Activated CD4-positive, alpha-beta T cell treated with anti-CD3 and anti-CD28 coated beads for 36 hours (primary cell): Measurements from ENCODE around the gene JPT1. TPM values are rescaled to one million over a fixed set of nuclear protein-coding genes. Genes with fewer than 3 reads are reported as not detected.
"Not testable (repeated sequence)": the region's sequence is repeated elsewhere in the genome, so short reads cannot be mapped to it uniquely, and the experiment has no call there.

Experiments used
- ATAC-seq: fragments of 200-7000 bp; cut with Tn5 transposase; one replicate; pipeline ENCODE4 v1.10.0; 2021; ENCODE audit warnings: mild to moderate bottlenecking, moderate library complexity
- CTCF ChIA-PET: fragments of 350-600 bp; sonication (Branson Sonifier 250); formaldehyde crosslinking; loops from one replicate; lab custom pipeline; 2021; ENCODE audit warnings: antibody characterized with exemption; lab: Charles Lee
- POLR2A ChIA-PET: fragments of 350-600 bp; sonication (Branson Sonifier 250); formaldehyde crosslinking; loops from one replicate; lab custom pipeline; 2021; ENCODE audit warnings: antibody characterized with exemption, inconsistent platforms; lab: Charles Lee
- DNase-seq: peaks from one replicate; pipeline ENCODE4 v3.0.0-alpha.2; 2020
- H3K27ac Mint-ChIP-seq: one replicate; pipeline ENCODE4 v1.8.0; 2021; ENCODE audit warnings: mixed read lengths
- H3K27me3 Mint-ChIP-seq: one replicate; pipeline ENCODE4 v1.8.0; 2021; ENCODE audit warnings: mixed read lengths
- H3K36me3 Mint-ChIP-seq: one replicate; pipeline ENCODE4 v1.8.0; 2021; ENCODE audit warnings: low read depth, mixed read lengths
- H3K4me1 Mint-ChIP-seq: one replicate; pipeline ENCODE4 v1.8.0; 2021; ENCODE audit warnings: mixed read lengths
- H3K4me3 Mint-ChIP-seq: one replicate; pipeline ENCODE4 v1.8.0; 2021; ENCODE audit warnings: mild to moderate bottlenecking, moderate library complexity, mixed read lengths
- H3K9me3 Mint-ChIP-seq: one replicate; pipeline ENCODE4 v1.8.0; 2021; ENCODE audit warnings: low read depth, mixed read lengths
- intact Hi-C, 2 experiments: fragments of 100-400 bp; cut with DNase I in 1 of 2; cut with micrococcal nuclease in 1 of 2; formaldehyde crosslinking; loops; one replicate each; pipeline versions ENCODE4 v1.14.2 to v1.15.1; 2022 to 2024; cut with DNase I, micrococcal nuclease
- total RNA-seq, 2 experiments: library from RNA; stranded (reverse); gene quantifications; one replicate each; pipeline ENCODE4 v1.2.3, GENCODE V29; 2021

The JPT1 gene
- total RNA-seq, 2 experiments from 2014 or later, result 234 to 238 TPM

- ATAC-seq (no peak), DNase-seq (no peak)
- Mint-ChIP-seq H3K4me3 (no peak overlapping the region), H3K27ac (no peak overlapping the region), H3K36me3 (peaks cover 74% of the 10 kb centered on the region), H3K9me3 (no peaks in the 10 kb centered on the region), H3K27me3 (no peaks in the 10 kb centered on the region), H3K4me1 (peaks cover 15% of the 10 kb centered on the region)
- intact Hi-C loops, result no loop called here
- ChIA-PET CTCF (interaction anchor here (0.6 to 2.7 kb wide), 9 partner anchors 11 to 300 kb away, joined by 3 to 10 read pairs (median 3); partner anchors contain the start of genes ARMC7, MRPL58 and NT5C), POLR2A (interaction anchor here (0.6 kb wide), 2 partner anchors 13 to 33 kb away, joined by 4 to 6 read pairs; partner anchors contain the start of gene NT5C)
These were observed 9.3 kb downstream of the JPT1 start for GRCh38 chr17:75144816-75145512.

GRCh38 chr17:75142236-75142971, 11.9 kb downstream of the JPT1 start:
- Mint-ChIP-seq H3K36me3 (peaks cover 63% of the 10 kb centered on the region), H3K27me3 (no peaks in the 10 kb centered on the region), H3K9me3 (no peaks in the 10 kb centered on the region), H3K4me1 (peaks cover 9% of the 10 kb centered on the region), H3K4me3 (no peak overlapping the region), H3K27ac (no peak overlapping the region)
- CTCF ChIA-PET, result interaction anchor here (0.5 to 1.6 kb wide), 3 partner anchors 12 to 596 kb away, joined by 3 to 5 read pairs (median 4); no protein-coding TSS in a partner anchor
- ATAC-seq, result no peak
- DNase-seq, result no peak
- POLR2A ChIA-PET, result no interaction called here
- intact Hi-C loops, result no loop called here

GRCh38 chr17:75138519-75138918, 15.8 kb downstream of the JPT1 start:
- Mint-ChIP-seq H3K9me3 (no peaks in the 10 kb centered on the region), H3K4me3 (no peak overlapping the region), H3K4me1 (peaks cover 9% of the 10 kb centered on the region), H3K27me3 (no peaks in the 10 kb centered on the region), H3K36me3 (peaks cover 41% of the 10 kb centered on the region), H3K27ac (no peak overlapping the region)
- ATAC-seq (no peak), DNase-seq (no peak)
- intact Hi-C loops, result no loop called here
- CTCF ChIA-PET, result interaction anchor here (0.6 to 1.0 kb wide), 4 partner anchors 23 to 140 kb away, joined by 3 to 4 read pairs (median 3); no protein-coding TSS in a partner anchor
- POLR2A ChIA-PET, result no interaction called here

- H3K9me3 Mint-ChIP-seq, ATAC-seq, H3K27me3 Mint-ChIP-seq, intact Hi-C loops, H3K27ac Mint-ChIP-seq, H3K4me1 Mint-ChIP-seq, DNase-seq, H3K4me3 Mint-ChIP-seq: not testable (repeated sequence)
- ChIA-PET CTCF (interaction anchor here (0.6 to 1.8 kb wide), 4 partner anchors 10 to 141 kb away, joined by 3 to 13 read pairs (median 4); no protein-coding TSS in a partner anchor), POLR2A (interaction anchor here (1.6 kb wide), 1 partner anchor 24 kb away, joined by 3 read pairs; no protein-coding TSS in a partner anchor)
- H3K36me3 Mint-ChIP-seq, result peaks cover 41% of the 10 kb centered on the region
These were observed 16.6 kb downstream of the JPT1 start for GRCh38 chr17:75137762-75138161.

GRCh38 chr17:75135946-75136345, 18.4 kb downstream of the JPT1 start:
- ChIA-PET CTCF (interaction anchor here (1.8 kb wide), 1 partner anchor 22 kb away, joined by 13 read pairs; no protein-coding TSS in a partner anchor), POLR2A (interaction anchor here (1.6 kb wide), 1 partner anchor 22 kb away, joined by 3 read pairs; no protein-coding TSS in a partner anchor)
- no peak for ATAC-seq
- intact Hi-C loops, result no loop called here
- Mint-ChIP-seq H3K9me3 (no peaks in the 10 kb centered on the region), H3K4me3 (no peak overlapping the region), H3K36me3 (peaks cover 31% of the 10 kb centered on the region), H3K4me1 (peaks cover 6% of the 10 kb centered on the region), H3K27ac (no peak overlapping the region), H3K27me3 (no peaks in the 10 kb centered on the region)
- no peak for DNase-seq

- Mint-ChIP-seq H3K36me3 (peaks cover 30% of the 10 kb centered on the region), H3K4me3 (no peak overlapping the region), H3K4me1 (peaks cover 7% of the 10 kb centered on the region), H3K27me3 (no peaks in the 10 kb centered on the region), H3K9me3 (no peaks in the 10 kb centered on the region), H3K27ac (no peak overlapping the region)
- intact Hi-C loops, result no loop called here
- ATAC-seq (no peak), DNase-seq (no peak)
- ChIA-PET CTCF (interaction anchor here (0.5 kb wide), 1 partner anchor 28 kb away, joined by 3 read pairs; no protein-coding TSS in a partner anchor), POLR2A (no interaction called here)
These were observed 18.9 kb downstream of the JPT1 start for GRCh38 chr17:75135452-75135851.

- not testable (repeated sequence) for ATAC-seq, H3K27me3 Mint-ChIP-seq, H3K9me3 Mint-ChIP-seq, DNase-seq, H3K27ac Mint-ChIP-seq, H3K4me3 Mint-ChIP-seq
- peaks cover 26% of the 10 kb centered on the region for H3K36me3 Mint-ChIP-seq
- ChIA-PET POLR2A (interaction anchor here (0.7 kb wide), 1 partner anchor 29 kb away, joined by 3 read pairs; no protein-coding TSS in a partner anchor), CTCF (interaction anchor here (1.0 to 7.0 kb wide), 3 partner anchors 12 to 22 kb away, joined by 3 to 72 read pairs (median 3); no protein-coding TSS in a partner anchor)
- intact Hi-C loops, result loop anchor here (5.0 kb wide), 2 partner anchors 66 to 171 kb away; no protein-coding TSS in a partner anchor
- peaks cover 11% of the 10 kb centered on the region for H3K4me1 Mint-ChIP-seq
These were observed 20.5 kb downstream of the JPT1 start for GRCh38 chr17:75133607-75134347.

GRCh38 chr17:75133001-75133400, 21.3 kb downstream of the JPT1 start:
- ATAC-seq, result no peak
- H3K9me3 Mint-ChIP-seq, result no peaks in the 10 kb centered on the region
- DNase-seq, result no peak
- H3K4me1 Mint-ChIP-seq, result peaks cover 11% of the 10 kb centered on the region
- POLR2A ChIA-PET, result interaction anchor here (0.7 kb wide), 1 partner anchor 29 kb away, joined by 3 read pairs; no protein-coding TSS in a partner anchor
- no peak overlapping the region for H3K27ac Mint-ChIP-seq
- peaks cover 27% of the 10 kb centered on the region for H3K36me3 Mint-ChIP-seq
- CTCF ChIA-PET, result interaction anchor here (0.6 to 7.0 kb wide), 8 partner anchors 17 to 173 kb away, joined by 3 to 72 read pairs (median 4); no protein-coding TSS in a partner anchor
- no peak overlapping the region for H3K4me3 Mint-ChIP-seq
- intact Hi-C loops, result loop anchor here (5.0 kb wide), 2 partner anchors 66 to 171 kb away; no protein-coding TSS in a partner anchor
- no peaks in the 10 kb centered on the region for H3K27me3 Mint-ChIP-seq

- peaks cover 11% of the 10 kb centered on the region for H3K4me1 Mint-ChIP-seq
- H3K4me3 Mint-ChIP-seq, result peak overlapping the region; percentile 83
- POLR2A ChIA-PET, result interaction anchor here (1.1 to 1.8 kb wide), 3 partner anchors 12 to 171 kb away, joined by 3 to 8 read pairs (median 4); no protein-coding TSS in a partner anchor
- not testable (repeated sequence) for DNase-seq, H3K27me3 Mint-ChIP-seq, ATAC-seq, H3K9me3 Mint-ChIP-seq
- peak overlapping the region; percentile 89 for H3K27ac Mint-ChIP-seq
- intact Hi-C loops, result loop anchor here (5.0 kb wide), 2 partner anchors 65 to 170 kb away; no protein-coding TSS in a partner anchor
- H3K36me3 Mint-ChIP-seq, result peaks cover 27% of the 10 kb centered on the region
- CTCF ChIA-PET, result interaction anchor here (0.6 to 7.0 kb wide), 18 partner anchors 12 to 172 kb away, joined by 3 to 72 read pairs (median 4); partner anchors contain the start of gene ARMC7
These were observed 22.0 kb downstream of the JPT1 start for GRCh38 chr17:75132018-75133000.
